ENCODE results near the gene RASGRF2.

DNA sequence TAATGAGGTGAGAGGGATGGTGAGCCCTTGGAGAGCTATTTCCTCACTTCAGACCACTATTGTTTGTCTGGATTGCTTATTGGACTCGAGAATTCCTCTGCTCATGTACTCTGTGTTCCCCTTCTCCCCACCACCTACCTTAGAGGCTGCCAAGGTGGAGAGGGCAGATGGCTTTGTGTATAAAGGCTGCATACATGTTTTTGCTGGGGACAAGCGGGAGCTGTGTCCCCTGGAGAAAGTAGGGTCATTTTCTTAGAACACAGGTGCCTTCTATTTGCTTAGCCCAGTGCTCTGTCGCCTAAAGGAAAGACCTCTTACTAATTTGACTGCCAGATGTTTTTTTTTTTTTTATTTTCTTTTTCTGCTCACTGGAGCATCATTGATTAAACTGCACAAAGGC lies 29.7 kb downstream of the RASGRF2 start:
- TF ChIP-seq EP300 (IDR thresholded peaks at IDR 0.05; ENCODE audit: low read depth) (no peak), POLR2AphosphoS5 (IDR thresholded peaks at IDR 0.05) (no peak)
- TF ChIP-seq, protein P1, sequence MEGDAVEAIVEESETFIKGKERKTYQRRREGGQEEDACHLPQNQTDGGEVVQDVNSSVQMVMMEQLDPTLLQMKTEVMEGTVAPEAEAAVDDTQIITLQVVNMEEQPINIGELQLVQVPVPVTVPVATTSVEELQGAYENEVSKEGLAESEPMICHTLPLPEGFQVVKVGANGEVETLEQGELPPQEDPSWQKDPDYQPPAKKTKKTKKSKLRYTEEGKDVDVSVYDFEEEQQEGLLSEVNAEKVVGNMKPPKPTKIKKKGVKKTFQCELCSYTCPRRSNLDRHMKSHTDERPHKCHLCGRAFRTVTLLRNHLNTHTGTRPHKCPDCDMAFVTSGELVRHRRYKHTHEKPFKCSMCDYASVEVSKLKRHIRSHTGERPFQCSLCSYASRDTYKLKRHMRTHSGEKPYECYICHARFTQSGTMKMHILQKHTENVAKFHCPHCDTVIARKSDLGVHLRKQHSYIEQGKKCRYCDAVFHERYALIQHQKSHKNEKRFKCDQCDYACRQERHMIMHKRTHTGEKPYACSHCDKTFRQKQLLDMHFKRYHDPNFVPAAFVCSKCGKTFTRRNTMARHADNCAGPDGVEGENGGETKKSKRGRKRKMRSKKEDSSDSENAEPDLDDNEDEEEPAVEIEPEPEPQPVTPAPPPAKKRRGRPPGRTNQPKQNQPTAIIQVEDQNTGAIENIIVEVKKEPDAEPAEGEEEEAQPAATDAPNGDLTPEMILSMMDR (IDR thresholded peaks at IDR 0.05) = no peak

Data from transverse colon (tissue), 4 donors.